ENCODE results near the gene SOX12. TPM values are rescaled to one million over a fixed set of nuclear protein-coding genes. Genes with fewer than 3 reads are reported as not detected.
"Not testable (repeated sequence)": the region's sequence is repeated elsewhere in the genome, so short reads cannot be mapped to it uniquely, and the experiment has no call there.

Gene SOX12
- total RNA-seq, 2 experiments from 2014 or later, result 12.8 to 13.0 TPM

DNA sequence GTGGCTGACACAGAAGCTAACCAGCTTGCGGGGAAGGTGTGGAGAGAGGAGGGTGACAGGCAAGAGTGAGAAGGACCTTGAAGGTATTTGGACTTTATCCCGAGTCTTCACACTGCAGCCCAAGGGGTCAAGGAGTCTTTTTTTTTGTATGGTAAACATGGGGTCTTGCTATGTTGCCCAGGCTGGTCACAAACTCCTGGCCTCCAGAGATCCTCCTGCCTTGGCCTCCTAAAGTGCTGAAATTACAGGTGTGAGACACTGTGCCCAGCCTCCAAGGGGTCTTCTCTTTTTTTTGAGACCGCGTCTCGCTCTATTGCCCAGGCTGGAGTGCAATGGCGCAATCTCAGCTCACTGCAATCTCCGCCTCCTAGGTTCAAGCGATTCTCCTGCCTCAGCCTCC lies 9.2 kb downstream of the SOX12 start:
- ChIA-PET POLR2A (interaction anchor here (1.3 kb wide), 1 partner anchor 11 kb away, joined by 4 read pairs; no protein-coding TSS in a partner anchor), CTCF (interaction anchor here (1.1 kb wide), 1 partner anchor 40 kb away, joined by 3 read pairs; no protein-coding TSS in a partner anchor)
- TF ChIP-seq, protein P1, sequence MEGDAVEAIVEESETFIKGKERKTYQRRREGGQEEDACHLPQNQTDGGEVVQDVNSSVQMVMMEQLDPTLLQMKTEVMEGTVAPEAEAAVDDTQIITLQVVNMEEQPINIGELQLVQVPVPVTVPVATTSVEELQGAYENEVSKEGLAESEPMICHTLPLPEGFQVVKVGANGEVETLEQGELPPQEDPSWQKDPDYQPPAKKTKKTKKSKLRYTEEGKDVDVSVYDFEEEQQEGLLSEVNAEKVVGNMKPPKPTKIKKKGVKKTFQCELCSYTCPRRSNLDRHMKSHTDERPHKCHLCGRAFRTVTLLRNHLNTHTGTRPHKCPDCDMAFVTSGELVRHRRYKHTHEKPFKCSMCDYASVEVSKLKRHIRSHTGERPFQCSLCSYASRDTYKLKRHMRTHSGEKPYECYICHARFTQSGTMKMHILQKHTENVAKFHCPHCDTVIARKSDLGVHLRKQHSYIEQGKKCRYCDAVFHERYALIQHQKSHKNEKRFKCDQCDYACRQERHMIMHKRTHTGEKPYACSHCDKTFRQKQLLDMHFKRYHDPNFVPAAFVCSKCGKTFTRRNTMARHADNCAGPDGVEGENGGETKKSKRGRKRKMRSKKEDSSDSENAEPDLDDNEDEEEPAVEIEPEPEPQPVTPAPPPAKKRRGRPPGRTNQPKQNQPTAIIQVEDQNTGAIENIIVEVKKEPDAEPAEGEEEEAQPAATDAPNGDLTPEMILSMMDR (IDR thresholded peaks at IDR 0.05), result no peak
- ATAC-seq, result no peak
- no peak for DNase-seq
- peaks cover 6% of the 10 kb centered on the region for H3K4me1 Mint-ChIP-seq (ENCODE audit: low read depth)
- H3K36me3 Mint-ChIP-seq (ENCODE audit: low read depth), result no peaks in the 10 kb centered on the region
- no peaks in the 10 kb centered on the region for H3K9me3 Mint-ChIP-seq
- H3K27me3 Mint-ChIP-seq, result no peaks in the 10 kb centered on the region
- H3K4me3 Mint-ChIP-seq, result no peak overlapping the region
- H3K27ac Mint-ChIP-seq, result no peak overlapping the region
- intact Hi-C loops (cut with micrococcal nuclease), result loop anchor here (5.0 kb wide), 2 partner anchors 37 to 127 kb away; partner anchors contain the start of gene ZCCHC3

DNA sequence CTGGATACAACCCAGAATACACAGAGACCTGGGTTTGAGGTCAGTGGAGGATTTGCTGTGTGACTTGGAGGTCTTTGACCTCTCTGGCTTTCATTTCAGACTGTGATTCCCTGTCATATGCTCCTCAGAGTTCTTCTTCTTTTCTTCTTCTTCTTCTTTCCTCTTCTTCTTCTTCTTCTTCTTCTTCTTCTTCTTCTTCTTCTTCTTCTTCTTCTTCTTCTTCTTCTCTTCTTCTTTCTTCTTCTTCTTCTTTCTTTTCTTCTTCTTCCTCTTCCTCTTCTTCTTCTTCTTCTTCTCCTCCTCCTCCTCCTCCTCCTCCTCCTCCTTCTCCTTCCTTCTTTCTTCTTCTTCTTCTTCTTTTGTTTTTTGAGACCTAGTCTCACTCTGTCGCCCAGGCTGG lies 10.7 kb downstream of the SOX12 start:
- ATAC-seq; H3K27ac Mint-ChIP-seq; DNase-seq; CTCF ChIA-PET; H3K9me3 Mint-ChIP-seq; H3K36me3 Mint-ChIP-seq (ENCODE audit: low read depth); POLR2A ChIA-PET; H3K4me1 Mint-ChIP-seq (ENCODE audit: low read depth); H3K4me3 Mint-ChIP-seq; H3K27me3 Mint-ChIP-seq; intact Hi-C loops (cut with micrococcal nuclease): not testable (repeated sequence)

DNA sequence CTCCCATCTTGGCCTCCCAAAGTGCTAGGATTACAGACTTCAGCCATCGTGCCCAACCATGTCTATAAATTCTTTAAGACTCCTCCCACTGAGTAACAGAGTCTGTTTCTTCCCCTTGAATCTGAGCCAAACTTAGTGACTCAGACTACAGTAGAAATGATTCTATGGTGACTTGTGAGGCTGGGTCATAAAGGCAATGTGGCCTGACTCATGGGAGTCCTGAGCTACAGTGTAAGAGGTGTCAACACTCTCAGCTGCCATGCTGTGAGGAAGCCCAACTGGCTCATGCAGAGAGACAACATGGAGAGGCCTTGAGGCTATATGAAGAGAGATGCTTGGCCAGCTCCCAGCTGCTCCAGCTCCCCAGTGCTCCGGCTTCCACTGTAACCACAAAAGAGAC lies 16.3 kb downstream of the SOX12 start:
- TF ChIP-seq, protein P1 (IDR thresholded peaks at IDR 0.05), result no peak
- H3K27ac Mint-ChIP-seq, result no peak overlapping the region
- H3K36me3 Mint-ChIP-seq (ENCODE audit: low read depth), result peaks cover 11% of the 10 kb centered on the region
- H3K4me3 Mint-ChIP-seq, result no peak overlapping the region
- POLR2A ChIA-PET, result no interaction called here
- peak; percentile 95 for ATAC-seq
- intact Hi-C loops (cut with micrococcal nuclease), result no loop called here
- peaks cover 8% of the 10 kb centered on the region for H3K9me3 Mint-ChIP-seq
- peak; percentile 76 for DNase-seq
- H3K27me3 Mint-ChIP-seq, result no peaks in the 10 kb centered on the region
- CTCF ChIA-PET, result interaction anchor here (2.2 to 2.3 kb wide), 2 partner anchors 11 to 12 kb away, joined by 8 to 15 read pairs; no protein-coding TSS in a partner anchor
- H3K4me1 Mint-ChIP-seq (ENCODE audit: low read depth), result peaks cover 10% of the 10 kb centered on the region

DNA sequence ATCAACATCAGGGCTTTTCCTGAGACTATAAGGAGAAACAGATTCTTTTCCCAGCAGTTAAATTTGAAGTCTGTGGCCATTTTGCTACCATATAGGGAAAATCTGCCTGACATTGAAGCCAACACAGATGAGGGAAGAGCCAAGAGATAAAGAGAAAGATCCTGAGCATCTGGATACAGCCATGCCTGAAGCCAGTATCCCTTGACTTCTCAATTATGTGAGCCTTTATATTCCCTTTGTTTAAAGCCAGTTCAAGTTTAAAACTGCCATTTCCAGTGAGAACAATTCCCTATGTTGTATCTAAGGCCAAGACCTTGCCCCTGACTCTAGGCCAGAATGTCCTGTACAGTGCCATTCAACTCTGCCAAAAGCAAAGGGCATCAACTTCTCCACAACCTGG lies 17.8 kb downstream of the SOX12 start:
- no peak overlapping the region for H3K4me3 Mint-ChIP-seq
- no peak for DNase-seq
- H3K27me3 Mint-ChIP-seq, result no peaks in the 10 kb centered on the region
- no peak for ATAC-seq
- peaks cover 11% of the 10 kb centered on the region for H3K4me1 Mint-ChIP-seq (ENCODE audit: low read depth)
- peaks cover 11% of the 10 kb centered on the region for H3K36me3 Mint-ChIP-seq (ENCODE audit: low read depth)
- ChIA-PET POLR2A (no interaction called here), CTCF (interaction anchor here (2.2 to 2.3 kb wide), 2 partner anchors 11 to 12 kb away, joined by 8 to 15 read pairs; no protein-coding TSS in a partner anchor)
- intact Hi-C loops (cut with micrococcal nuclease), result no loop called here
- peaks cover 8% of the 10 kb centered on the region for H3K9me3 Mint-ChIP-seq
- TF ChIP-seq, protein P1 (IDR thresholded peaks at IDR 0.05), result no peak
- H3K27ac Mint-ChIP-seq, result no peak overlapping the region

DNA sequence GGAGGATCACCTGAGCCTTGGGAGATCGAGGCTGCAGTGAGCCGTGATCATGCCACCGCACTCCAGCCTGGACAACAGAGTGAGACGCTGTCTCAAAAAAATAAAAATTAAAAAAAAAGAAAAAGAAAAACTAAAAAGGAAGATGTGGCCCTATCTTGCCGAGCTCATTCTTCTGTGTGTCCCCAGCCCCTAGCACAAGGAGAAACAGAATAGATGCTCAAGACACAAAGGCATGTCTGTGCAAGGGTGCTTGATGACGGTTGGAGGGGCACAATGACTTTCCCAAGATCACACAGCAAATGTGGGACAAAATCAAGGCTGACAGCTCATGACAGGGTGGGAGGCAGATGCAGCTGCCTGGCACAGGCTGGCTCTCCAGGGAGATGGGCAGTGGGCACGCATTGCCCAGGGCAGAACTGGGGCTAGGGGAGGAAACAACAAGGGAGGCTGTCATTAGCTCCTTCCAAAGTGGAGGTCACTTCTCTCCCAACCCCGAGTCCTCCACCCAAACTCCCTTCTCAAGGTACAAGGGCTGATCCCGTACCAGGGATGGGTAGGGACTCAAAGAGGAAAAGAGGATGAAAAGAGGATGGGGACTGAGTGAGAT lies 20.8 kb downstream of the SOX12 start:
- no peak for DNase-seq
- peak overlapping the region; percentile 79 for H3K4me3 Mint-ChIP-seq
- peaks cover 8% of the 10 kb centered on the region for H3K9me3 Mint-ChIP-seq
- peaks cover 11% of the 10 kb centered on the region for H3K36me3 Mint-ChIP-seq (ENCODE audit: low read depth)
- intact Hi-C loops (cut with micrococcal nuclease), result no loop called here
- H3K27ac Mint-ChIP-seq, result peak overlapping the region; percentile 3
- POLR2A ChIA-PET, result interaction anchor here (0.7 to 1.6 kb wide), 2 partner anchors 22 to 118 kb away, joined by 4 read pairs; no protein-coding TSS in a partner anchor
- CTCF ChIA-PET, result interaction anchor here (1.0 to 3.6 kb wide), 7 partner anchors 13 to 299 kb away, joined by 3 to 24 read pairs (median 3); no protein-coding TSS in a partner anchor
- ATAC-seq, result no peak
- TF ChIP-seq, protein P1 (IDR thresholded peaks at IDR 0.05), result no peak
- H3K4me1 Mint-ChIP-seq (ENCODE audit: low read depth), result peaks cover 16% of the 10 kb centered on the region
- no peaks in the 10 kb centered on the region for H3K27me3 Mint-ChIP-seq
